NCI-H187 treated with DMSO at 0.1 percent for 48 hours (cell line): ENCODE results near the gene GBP2.
"Not testable (repeated sequence)": the region's sequence is repeated elsewhere in the genome, so short reads cannot be mapped to it uniquely, and the experiment has no call there.

ENCODE experiments used
- DNase-seq: peaks from one replicate; lab custom pipeline; 2025; lab: John Stamatoyannopoulos, UW

The GBP2 gene

DNA sequence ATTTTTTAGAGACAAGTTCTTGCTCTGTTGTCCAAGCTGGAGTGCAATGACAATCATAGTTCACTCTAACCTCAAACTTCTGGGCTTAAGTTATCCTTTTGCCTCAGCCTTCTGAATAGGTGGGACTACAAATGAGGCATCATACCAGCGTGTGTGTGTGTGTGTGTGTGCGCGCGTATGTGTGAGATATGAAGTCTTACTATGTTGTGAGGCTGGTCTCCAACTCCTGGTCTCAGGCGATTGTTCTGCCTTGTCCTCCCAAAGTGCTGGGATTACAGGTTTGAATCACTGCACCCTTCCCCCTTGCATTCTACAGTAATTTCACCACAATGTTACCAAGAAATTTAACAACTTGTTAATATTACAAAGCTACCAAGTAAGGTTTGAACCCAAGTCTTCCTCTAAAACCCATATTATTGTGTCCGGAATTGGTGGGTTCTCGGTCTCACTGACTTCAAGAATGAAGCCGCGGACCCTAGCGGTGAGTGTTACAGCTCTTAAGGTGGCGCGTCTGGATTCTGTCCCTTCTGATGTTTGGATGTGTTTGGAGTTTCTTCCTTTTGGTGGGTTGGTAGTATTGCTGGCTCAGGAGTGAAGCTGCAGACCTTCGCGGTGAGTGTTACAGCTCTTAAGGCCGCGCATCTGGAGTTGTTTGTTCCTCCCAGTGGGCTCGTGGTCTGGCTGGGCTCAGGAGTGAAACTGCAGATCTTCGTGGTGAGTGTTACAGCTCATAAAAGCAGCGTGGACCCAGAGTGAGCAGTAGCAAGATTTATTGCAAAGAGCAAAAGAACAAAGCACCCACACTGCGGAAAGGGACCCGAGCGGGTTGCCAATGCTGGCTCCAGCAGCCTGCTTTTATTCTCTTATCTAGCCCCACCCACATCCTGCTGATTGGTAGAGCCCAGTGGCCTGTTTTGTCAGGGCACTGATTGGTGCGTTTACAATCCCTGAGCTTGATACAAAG is 970 bp upstream of the GBP2 start:
- DNase-seq, result not testable (repeated sequence)

GRCh38 chr1:89125240-89125912 is 538 bp downstream of the GBP2 start:
- no peak for DNase-seq

DNA sequence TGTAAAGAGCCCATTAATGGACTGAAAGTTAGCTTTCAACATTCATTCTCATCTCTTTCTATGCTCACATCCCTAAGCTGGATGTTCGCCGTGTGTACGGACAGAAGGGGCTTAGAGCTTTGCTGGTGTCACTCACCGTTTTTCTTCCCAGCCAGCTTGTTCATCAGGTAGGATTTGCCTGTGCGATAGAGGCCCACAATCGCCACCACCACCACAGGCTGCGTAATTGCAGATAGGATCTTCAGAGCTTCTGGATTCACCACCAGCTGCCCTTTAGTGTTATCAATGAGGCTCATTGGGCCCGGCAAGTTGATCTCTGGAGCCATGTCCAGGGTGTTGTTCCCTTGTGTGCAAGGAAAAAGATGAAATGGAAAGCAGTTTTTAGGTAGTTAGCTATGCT is 4.3 kb downstream of the GBP2 start:
- no peak for DNase-seq

GRCh38 chr1:89114662-89115061 is 11.3 kb downstream of the GBP2 start:
- no peak for DNase-seq

DNA sequence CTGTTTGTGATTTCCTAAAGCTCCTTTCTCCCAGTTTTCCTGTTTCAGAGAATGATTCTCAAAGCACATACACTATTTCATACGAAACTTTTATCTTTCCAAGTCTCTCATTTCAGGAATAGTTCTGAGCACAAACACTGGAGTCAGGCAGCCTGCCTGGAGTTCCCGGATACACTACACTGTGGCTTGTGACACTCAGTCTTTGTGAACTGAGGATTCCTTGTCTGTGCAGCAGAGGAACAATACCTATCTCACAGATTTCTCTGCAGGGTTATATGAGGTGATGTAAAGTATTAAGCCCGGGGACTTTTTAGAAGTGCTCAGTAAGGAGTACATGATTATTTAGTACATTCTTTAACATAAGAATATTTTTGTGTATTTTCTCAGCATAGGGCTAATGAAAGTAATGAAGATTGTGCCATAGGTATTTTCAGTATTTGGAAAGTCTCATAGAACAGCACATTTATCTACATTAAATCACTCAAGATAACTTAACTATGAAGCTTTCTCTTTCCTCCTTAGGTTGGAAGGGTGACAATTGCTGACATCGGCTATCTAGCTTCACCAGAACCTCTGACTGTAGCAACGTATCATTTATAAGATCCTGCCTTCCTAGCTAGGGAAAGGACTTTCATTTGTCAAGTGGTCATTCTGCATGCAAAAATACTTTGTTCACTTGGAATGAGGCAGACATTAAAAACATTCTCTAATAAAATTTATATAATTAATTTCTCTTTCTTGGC is 12.9 kb downstream of the GBP2 start:
- no peak for DNase-seq

GRCh38 chr1:89104687-89105086 is 21.2 kb downstream of the GBP2 start:
- no peak for DNase-seq

DNA sequence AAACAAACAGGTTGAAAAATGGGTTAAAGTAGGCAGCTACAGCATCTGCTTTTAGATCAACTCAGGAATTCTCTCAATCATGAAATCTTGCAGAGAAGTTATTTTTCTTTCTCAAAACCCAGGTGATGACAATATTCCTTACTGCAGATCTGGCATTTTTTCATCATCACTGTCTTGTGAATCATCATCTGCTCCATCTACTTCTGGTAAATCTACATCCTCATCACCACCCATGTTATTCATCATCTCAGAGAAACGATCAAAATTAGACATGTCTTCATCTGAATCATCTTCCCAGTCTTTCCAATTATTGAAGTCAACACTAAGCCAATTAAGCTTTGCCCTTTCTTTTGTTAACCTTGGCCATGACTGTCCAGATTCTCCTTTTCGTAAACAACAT is 21.8 kb downstream of the GBP2 start:
- DNase-seq, result no peak

DNA sequence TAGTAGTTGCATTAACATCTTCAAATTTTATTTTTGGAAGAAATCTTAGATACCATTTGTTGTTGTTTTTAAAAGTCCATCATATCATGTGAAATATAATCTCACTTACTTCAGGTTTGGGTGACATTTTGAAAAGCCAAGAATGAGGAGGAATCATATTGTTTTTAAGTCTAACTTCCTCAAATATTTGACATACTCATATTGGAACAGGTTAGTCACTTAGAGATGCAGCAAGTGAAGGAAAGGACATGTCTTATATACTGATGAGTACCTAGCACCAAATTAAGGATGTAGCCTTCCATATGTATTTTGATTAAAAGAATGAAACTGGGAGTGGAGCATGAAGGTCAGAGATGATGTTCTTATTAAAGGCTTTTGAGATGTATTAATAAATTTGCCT is 23.9 kb downstream of the GBP2 start:
- DNase-seq, result no peak

DNA sequence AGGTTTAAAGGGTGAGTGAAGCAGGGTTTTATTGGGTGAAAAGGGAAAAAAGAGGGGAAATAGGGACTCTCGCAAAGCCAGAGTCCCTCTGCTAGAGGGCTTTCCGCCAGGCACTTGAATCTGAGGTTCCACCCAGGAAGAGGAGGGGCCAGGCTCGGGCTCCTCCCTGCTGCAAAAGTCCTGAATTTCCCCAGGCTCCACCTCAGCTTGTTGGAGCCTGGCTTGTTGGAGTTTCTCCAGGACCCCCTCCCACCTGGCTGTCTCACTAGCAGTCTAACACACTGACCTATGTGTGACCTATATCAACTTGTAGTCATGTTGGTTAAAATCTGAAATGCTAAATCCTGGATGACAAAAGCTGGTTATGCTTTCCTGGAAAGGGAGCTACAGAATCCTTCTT is 25.5 kb downstream of the GBP2 start:
- no peak for DNase-seq

- DNase-seq, result no peak
These were observed 27.1 kb downstream of the GBP2 start for GRCh38 chr1:89098857-89099256.

DNA sequence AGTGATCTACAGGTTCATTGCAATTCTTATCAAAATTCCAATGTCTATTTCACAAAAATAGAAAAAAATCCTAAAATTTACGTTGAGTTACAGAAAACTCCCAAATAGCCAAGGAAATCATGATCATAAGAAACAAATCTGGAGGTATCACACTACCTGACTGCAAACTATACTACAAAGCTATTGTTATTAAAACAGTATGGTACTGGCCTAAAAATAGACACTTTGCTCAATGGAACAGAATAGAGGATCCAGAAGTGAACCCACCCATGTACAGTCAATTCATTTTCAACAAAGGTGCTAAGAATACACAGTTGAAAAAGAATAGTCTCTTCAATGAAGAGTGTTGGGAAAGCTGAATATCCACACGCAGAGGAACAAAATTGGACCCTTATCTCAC is 30.2 kb downstream of the GBP2 start:
- DNase-seq, result no peak

- DNase-seq, result no peak
These were observed 36.0 kb downstream of the GBP2 start for GRCh38 chr1:89089962-89090361.

DNA sequence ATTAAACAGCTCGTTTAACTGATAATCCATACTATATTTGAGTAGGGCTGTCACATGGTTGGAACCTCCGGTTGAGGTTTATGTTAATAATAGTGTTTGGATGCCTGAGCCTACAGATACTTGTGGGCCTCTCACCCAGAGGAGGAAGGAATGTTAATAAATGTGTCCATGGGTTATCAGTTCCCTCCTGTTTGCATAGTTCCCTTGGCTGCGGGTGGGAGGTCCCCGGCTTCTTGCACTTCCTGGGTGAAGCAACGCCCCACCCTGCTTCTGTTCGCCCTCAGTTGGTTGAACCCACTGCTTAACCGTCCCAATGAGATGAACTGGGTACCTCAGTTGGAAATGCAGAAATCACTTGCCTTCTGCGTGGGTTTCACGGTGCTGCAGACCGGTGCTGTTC is 37.3 kb downstream of the GBP2 start:
- no peak for DNase-seq

DNA sequence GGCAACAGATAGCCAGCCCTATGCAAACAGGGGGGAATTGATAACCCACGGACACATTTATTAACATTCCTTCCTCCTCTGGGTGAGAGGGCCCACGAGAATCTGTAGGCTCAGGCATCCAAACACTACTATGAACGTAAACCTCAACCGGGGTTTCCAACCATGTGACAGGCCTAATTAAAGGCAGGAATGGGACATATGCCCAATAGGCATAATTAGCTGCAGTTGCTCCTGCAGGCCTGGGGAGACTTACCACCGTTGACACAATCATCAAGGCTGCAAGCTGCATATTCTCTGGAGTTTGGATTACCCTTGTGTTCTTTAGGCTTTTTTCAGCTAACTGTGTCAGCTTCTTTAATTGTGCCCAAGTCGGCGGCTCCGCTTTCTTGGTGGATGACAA is 38.7 kb downstream of the GBP2 start:
- no peak for DNase-seq

DNA sequence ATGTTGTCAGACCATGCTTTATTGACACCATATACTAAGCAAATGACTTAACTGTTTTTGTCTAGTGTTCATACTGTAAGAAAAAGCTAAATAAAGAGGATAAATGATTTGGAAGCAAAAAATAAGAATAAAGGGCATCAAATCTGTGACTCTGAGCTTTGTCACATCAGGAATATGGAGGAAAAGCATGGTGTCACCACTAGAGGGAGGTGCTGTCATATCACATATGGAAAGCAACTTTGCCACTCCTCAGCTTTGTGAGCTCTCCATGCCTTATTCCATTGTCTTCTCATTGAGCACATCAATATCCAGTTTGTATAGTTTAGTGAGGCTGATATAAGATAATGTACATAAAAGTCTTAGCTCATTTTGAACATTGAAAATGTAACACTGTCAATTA is 40.1 kb downstream of the GBP2 start:
- no peak for DNase-seq

DNA sequence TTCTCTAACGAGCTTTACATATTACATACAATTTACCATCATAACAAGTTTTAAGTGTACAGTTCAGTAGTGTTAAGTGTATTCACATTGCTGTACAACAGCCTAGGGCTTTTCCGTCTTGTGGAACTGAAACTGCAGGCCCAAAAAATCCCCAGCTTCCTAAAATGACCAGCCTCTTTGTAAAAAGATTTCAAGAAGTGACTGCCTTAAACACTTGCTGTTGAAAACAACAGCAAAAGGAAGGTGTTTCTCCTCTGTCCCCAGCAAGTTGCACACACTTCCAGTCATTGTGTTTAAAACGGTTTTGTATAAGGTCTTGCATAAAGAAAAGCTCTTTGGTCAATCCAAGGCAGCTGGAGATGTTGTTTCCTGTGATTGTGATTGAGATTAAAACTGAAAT is 44.9 kb downstream of the GBP2 start:
- DNase-seq, result no peak

DNA sequence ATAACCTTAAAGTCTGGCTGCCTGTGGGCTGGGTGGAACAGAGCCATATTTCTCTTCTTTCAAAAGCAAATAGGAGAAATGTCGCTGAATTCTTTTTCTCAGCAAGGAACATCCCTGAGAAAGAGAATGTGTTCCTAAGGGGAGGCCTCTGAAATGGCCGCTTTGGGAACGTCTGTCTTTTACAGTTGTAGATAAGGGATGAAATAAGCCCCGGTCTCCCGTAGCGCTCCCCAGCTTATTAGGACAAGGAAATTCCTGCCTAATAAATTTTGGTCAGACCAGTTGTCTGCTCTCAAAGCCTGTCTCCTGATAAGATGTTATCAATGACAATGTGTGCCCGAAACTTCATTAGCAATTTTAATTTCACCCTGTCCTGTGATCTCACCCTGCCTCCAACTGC is 45.8 kb downstream of the GBP2 start:
- DNase-seq, result not testable (repeated sequence)

DNA sequence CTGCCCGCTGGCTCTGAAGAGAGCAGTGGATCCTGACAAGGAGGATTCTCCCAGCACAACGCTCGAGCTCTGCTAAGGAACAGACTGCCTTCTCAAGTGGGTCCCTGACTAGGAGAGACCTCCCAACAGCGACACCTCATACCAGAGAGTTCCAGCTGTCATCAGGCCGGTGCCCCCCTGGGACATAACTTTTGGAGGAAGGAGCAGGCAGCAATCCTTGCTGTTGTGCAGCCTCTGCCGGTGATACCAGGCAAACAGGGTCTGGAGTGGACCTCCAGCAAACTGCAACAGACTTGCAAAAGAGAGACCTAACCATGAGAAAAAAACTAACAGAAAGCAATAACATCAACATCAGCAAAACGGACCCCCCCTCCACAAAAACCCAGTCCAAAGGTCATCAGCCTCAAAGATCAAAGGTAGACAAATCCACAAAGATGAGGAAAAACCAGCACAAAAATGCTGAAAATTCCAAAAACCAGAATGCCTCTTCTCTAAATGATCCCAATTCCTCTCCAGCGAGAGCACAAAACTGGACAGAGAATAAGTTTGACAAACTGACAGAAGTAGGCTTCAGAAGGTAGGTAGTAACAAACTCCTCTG is 53.3 kb downstream of the GBP2 start:
- DNase-seq, result not testable (repeated sequence)

- DNase-seq, result no peak
These were observed 55.4 kb downstream of the GBP2 start for GRCh38 chr1:89070509-89070908.

GRCh38 chr1:89069951-89070350 is 56.0 kb downstream of the GBP2 start:
- no peak for DNase-seq

DNA sequence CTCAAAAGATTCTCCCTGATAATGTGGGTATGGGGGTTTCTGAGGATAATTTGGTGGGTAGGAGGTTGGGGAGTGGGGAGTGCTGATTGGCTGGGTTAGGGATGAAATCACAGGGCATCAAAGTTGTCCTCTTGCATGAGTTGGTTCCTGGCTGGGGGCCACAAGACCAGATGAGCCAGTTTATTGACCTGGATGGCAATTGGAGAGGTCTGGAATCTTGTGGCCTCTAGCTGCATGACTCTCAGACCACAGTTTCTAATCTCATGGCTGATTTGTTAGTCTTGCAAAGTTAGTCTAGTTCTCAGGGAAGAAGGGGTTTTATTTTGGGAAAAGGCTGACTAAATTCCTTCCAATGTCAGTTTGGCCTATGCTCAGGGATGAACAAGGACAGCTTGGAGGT is 57.6 kb downstream of the GBP2 start:
- DNase-seq, result no peak
